Keratinocyte (primary cell): Measurements from ENCODE around the gene NEDD8. TPM values are rescaled to one million over a fixed set of nuclear protein-coding genes. Genes with fewer than 3 reads are reported as not detected.

ENCODE experiments used
- DNase-seq: peaks from one replicate; pipeline ENCODE4 v3.0.0-alpha.2; 2011; ENCODE audit warnings: low read depth, missing footprints, low spot score
- FAIRE-seq: peaks from 2 replicates; lab custom pipeline; 2011; peaks lifted over from hg19 to GRCh38; lab: Jason Lieb, UNC
- H2AFZ ChIP-seq: 2 replicates; pipeline ENCODE4 v1.6.0; 2012; ENCODE audit warnings: low read length, control low read depth, inconsistent platforms; ENCODE audit not compliant: control insufficient read depth
- H3K27ac ChIP-seq: 2 replicates; pipeline ENCODE4 v1.5.1; 2011; ENCODE audit warnings: low read length; ENCODE audit not compliant: control insufficient read depth, insufficient read depth
- H3K27me3 ChIP-seq: 3 replicates; pipeline ENCODE4 v1.6.0; 2011; ENCODE audit warnings: low read length; ENCODE audit not compliant: control insufficient read depth, insufficient read depth; ENCODE audit errors: extremely low read depth
- H3K36me3 ChIP-seq, 2 experiments: 2 replicates in 1 of 2; 3 replicates in 1 of 2; pipeline ENCODE4 v1.5.1; 2011; ENCODE audit warnings: low read length in 2 of 2, mild to moderate bottlenecking in 1 of 2; ENCODE audit not compliant: control insufficient read depth in 2 of 2, insufficient read depth in 2 of 2; ENCODE audit errors: extremely low read depth in 1 of 2
- H3K4me1 ChIP-seq: 3 replicates; pipeline ENCODE4 v1.5.1; 2011; ENCODE audit warnings: low read length; ENCODE audit not compliant: control insufficient read depth, insufficient read depth; ENCODE audit errors: extremely low read depth
- H3K4me2 ChIP-seq: 3 replicates; pipeline ENCODE4 v1.6.0; 2011; ENCODE audit warnings: low read depth, low read length; ENCODE audit not compliant: control insufficient read depth, insufficient read depth; ENCODE audit errors: extremely low read depth
- H3K4me3 ChIP-seq, 3 experiments: fragments of 200-600 bp in 1 of 3; sonication (generic) in 1 of 3; 2 replicates in 2 of 3; 3 replicates in 1 of 3; pipeline ENCODE4 v1.5.1; 2011 to 2016; ENCODE audit warnings: low read length in 3 of 3, mild to moderate bottlenecking in 3 of 3, control low read depth in 2 of 3, inconsistent platforms in 1 of 3, low read depth in 1 of 3, mixed read lengths in 1 of 3, mixed run types in 1 of 3, moderate library complexity in 1 of 3; ENCODE audit not compliant: control insufficient read depth in 2 of 3, insufficient read depth in 2 of 3; ENCODE audit errors: extremely low read depth in 1 of 3
- H3K79me2 ChIP-seq: 2 replicates; pipeline ENCODE4 v1.6.0; 2012; ENCODE audit warnings: low read length; ENCODE audit not compliant: control insufficient read depth, insufficient read depth
- H3K9ac ChIP-seq: 3 replicates; pipeline ENCODE4 v1.6.0; 2011; ENCODE audit warnings: low read length; ENCODE audit not compliant: control insufficient read depth, insufficient read depth; ENCODE audit errors: extremely low read depth
- H3K9me1 ChIP-seq: 3 replicates; pipeline ENCODE4 v1.6.0; 2011; ENCODE audit warnings: low read length; ENCODE audit not compliant: control insufficient read depth, insufficient read depth; ENCODE audit errors: extremely low read depth
- H3K9me3 ChIP-seq: 2 replicates; pipeline ENCODE4 v1.5.1; 2012; ENCODE audit warnings: low read depth, low read length; ENCODE audit not compliant: control insufficient read depth
- H4K20me1 ChIP-seq: 3 replicates; pipeline ENCODE4 v1.6.0; 2011; ENCODE audit warnings: low read length; ENCODE audit not compliant: control insufficient read depth, insufficient read depth; ENCODE audit errors: extremely low read depth
- CTCF ChIP-seq, 3 experiments: IDR thresholded peaks in 1 of 3; conservative IDR thresholded peaks in 1 of 3; optimal IDR thresholded peaks in 1 of 3; 2 replicates in 2 of 3; 3 replicates in 1 of 3; pipeline versions ENCODE3 to v1.5.1; 2011; ENCODE audit warnings: low read length in 3 of 3, mild to moderate bottlenecking in 3 of 3, moderate library complexity in 2 of 3, control low read depth in 1 of 3, inconsistent platforms in 1 of 3; ENCODE audit not compliant: insufficient read depth in 2 of 3; ENCODE audit errors: extremely low read depth in 1 of 3
- EZH2 ChIP-seq: IDR thresholded peaks from one replicate; pipeline ENCODE4 v1.6.1; 2012; ENCODE audit warnings: inconsistent platforms, mild to moderate bottlenecking, low read length, moderate library complexity
- dilution Hi-C: fragments of 300-500 bp; cut with MboI; formaldehyde crosslinking; loops from one replicate; pipeline ENCODE4 v1.7.0; 2020; ENCODE audit warnings: low sequenced_read_pairs; ENCODE audit not compliant: extremely low pct_ligation_motif_present
- polyA plus RNA-seq, 5 experiments: library from polyadenylated mRNA; depleted of rRNA in 3 of 5; stranded (reverse) in 3 of 5; stranded (forward) in 1 of 5; unstranded in 1 of 5; fragments of >200 nt; gene quantifications; 1 replicate in 1 of 5; 2 replicates in 3 of 5; 3 replicates in 1 of 5; pipeline versions ENCODE4 v1.2.1 to v1.2.3, GENCODE V29; 2011 to 2012; ENCODE audit warnings: missing spikeins in 2 of 5, low read depth in 1 of 5, low replicate concordance in 1 of 5

The NEDD8 gene
- polyA plus RNA-seq, 1 donor (not counting 4 experiments of a cell fraction or from before 2014, with no cell fraction given): 509 TPM

GRCh38 chr14:24251880-24252288 lies 19.7 kb upstream of the NEDD8 start:
- Histone ChIP-seq H3K79me2 (no peaks in the 10 kb centered on the region), H4K20me1 (no peaks in the 10 kb centered on the region), H2AFZ (no peak overlapping the region), H3K27me3 (no peaks in the 10 kb centered on the region), H3K4me2 (no peak overlapping the region), H3K4me3 (no peak overlapping the region), H3K27ac (no peak overlapping the region), H3K9me1 (no peaks in the 10 kb centered on the region), H3K9ac (no peak overlapping the region), H3K36me3 (peaks cover 18 to 29% of the 10 kb centered on the region in 2 experiments), H3K9me3 (no peaks in the 10 kb centered on the region), H3K4me1 (no peaks in the 10 kb centered on the region)
- dilution Hi-C loops: no loop called here
- FAIRE-seq: no peak
- TF ChIP-seq EZH2 (no peak), CTCF (optimal IDR thresholded peaks at IDR 0.05 in 1 of 3, IDR thresholded peaks at IDR 0.05 in 1 of 3, conservative IDR thresholded peaks at IDR 0.05 in 1 of 3; ENCODE audit: extremely low read depth in 1 of 3, insufficient read depth in 2 of 3, low read length in 3 of 3) (peak in 1 of 3 experiments; percentile 2)
- DNase-seq: no peak

GRCh38 chr14:24250354-24250753 lies 18.2 kb upstream of the NEDD8 start:
- H3K9ac ChIP-seq: no peak overlapping the region
- no peak overlapping the region for H3K4me2 ChIP-seq
- H3K79me2 ChIP-seq: no peaks in the 10 kb centered on the region
- H3K36me3 ChIP-seq: peaks cover 13 to 28% of the 10 kb centered on the region in 2 experiments
- H4K20me1 ChIP-seq: no peaks in the 10 kb centered on the region
- no peaks in the 10 kb centered on the region for H3K9me3 ChIP-seq
- dilution Hi-C loops: no loop called here
- TF ChIP-seq EZH2: no peak
- no peak overlapping the region for H2AFZ ChIP-seq
- FAIRE-seq (no peak), DNase-seq (no peak)
- H3K27ac ChIP-seq: no peak overlapping the region
- H3K27me3 ChIP-seq: no peaks in the 10 kb centered on the region
- no peaks in the 10 kb centered on the region for H3K4me1 ChIP-seq
- no peaks in the 10 kb centered on the region for H3K9me1 ChIP-seq
- no peak overlapping the region for H3K4me3 ChIP-seq
